Panc1 (cell line): ENCODE results near the gene HPS6.

Source experiments
- CTCF ChIP-seq: fragments of 450-650 bp; IDR thresholded peaks from 2 replicates; pipeline ENCODE4 v1.5.1; 2017; ENCODE audit warnings: mild to moderate bottlenecking
- SIN3A ChIP-seq: IDR thresholded peaks from 2 replicates; pipeline ENCODE4 v1.6.1; 2012; ENCODE audit warnings: low read depth, mild to moderate bottlenecking, low read length, moderate library complexity, borderline replicate concordance; ENCODE audit not compliant: insufficient read depth
- TCF7L2 ChIP-seq: IDR thresholded peaks from 2 replicates; pipeline ENCODE4 v1.6.1; 2011; ENCODE audit warnings: mild to moderate bottlenecking, low read depth, low read length, inconsistent platforms
- TF ChIP-seq, protein P1 (sequence below), 2 experiments: IDR thresholded peaks; 2 replicates each; pipeline ENCODE4 v1.6.1; 2011 to 2012; ENCODE audit warnings: low read depth in 2 of 2, control low read depth in 1 of 2, low read length in 1 of 2, mild to moderate bottlenecking in 1 of 2, moderate library complexity in 1 of 2; ENCODE audit not compliant: insufficient read depth in 1 of 2

DNA sequence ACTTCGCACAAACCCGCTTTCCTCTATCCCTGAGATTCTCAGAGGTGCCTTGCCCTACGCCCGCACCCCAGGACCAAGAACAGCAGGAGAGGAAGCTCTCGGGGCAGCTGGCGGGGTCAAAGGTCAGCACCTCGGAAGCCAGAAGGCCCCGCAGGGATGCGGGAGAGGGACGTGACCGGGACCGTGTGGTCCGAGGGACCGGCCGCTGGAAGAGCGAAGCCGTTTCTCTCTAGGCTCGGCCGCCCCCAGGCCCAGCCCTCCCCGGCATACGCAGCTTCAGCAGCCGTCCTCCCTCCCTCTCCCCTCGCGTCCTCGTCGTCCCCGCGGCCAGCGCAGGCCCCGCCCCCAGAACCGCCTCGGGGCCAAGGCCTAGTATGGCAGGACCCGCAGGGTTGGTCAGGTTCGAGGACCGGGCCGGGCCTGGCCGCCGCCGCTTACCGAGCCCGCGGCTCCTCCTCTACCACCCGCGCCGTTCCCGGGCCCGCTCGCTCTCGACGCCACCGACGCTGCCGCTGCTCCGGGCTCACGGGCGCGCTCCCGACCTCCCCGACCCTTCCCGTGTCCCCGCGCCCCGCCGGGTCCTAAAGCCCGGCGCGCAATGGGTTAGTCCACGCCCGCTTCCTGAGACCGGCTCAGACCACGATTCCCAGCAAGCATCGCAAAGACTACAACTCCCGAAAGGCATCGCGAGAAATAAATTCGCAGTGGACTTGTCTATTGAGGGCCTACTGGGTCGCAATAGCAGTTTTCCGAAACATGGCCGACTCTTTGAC lies 9.3 kb upstream of the HPS6 start, which contains the start of gene ARMH3:
- TF ChIP-seq CTCF = no peak
- 0 out of 2 replicates have a peak, but pooled peaks have one; percentile 55 for TF ChIP-seq SIN3A
- TF ChIP-seq, protein P1, sequence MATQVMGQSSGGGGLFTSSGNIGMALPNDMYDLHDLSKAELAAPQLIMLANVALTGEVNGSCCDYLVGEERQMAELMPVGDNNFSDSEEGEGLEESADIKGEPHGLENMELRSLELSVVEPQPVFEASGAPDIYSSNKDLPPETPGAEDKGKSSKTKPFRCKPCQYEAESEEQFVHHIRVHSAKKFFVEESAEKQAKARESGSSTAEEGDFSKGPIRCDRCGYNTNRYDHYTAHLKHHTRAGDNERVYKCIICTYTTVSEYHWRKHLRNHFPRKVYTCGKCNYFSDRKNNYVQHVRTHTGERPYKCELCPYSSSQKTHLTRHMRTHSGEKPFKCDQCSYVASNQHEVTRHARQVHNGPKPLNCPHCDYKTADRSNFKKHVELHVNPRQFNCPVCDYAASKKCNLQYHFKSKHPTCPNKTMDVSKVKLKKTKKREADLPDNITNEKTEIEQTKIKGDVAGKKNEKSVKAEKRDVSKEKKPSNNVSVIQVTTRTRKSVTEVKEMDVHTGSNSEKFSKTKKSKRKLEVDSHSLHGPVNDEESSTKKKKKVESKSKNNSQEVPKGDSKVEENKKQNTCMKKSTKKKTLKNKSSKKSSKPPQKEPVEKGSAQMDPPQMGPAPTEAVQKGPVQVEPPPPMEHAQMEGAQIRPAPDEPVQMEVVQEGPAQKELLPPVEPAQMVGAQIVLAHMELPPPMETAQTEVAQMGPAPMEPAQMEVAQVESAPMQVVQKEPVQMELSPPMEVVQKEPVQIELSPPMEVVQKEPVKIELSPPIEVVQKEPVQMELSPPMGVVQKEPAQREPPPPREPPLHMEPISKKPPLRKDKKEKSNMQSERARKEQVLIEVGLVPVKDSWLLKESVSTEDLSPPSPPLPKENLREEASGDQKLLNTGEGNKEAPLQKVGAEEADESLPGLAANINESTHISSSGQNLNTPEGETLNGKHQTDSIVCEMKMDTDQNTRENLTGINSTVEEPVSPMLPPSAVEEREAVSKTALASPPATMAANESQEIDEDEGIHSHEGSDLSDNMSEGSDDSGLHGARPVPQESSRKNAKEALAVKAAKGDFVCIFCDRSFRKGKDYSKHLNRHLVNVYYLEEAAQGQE (IDR thresholded peaks at IDR 0.05; ENCODE audit: insufficient read depth in 1 of 2, low read depth in 2 of 2, low read length in 1 of 2) = peak in 1 of 2 experiments; percentile 56; a peak in 1 of 4 replicates
- peak; percentile 35; the same call in 1 of the 2 replicates for TF ChIP-seq TCF7L2
